ENCODE measurements around the gene XRCC1. TPM values are rescaled to one million over a fixed set of nuclear protein-coding genes. Genes with fewer than 3 reads are reported as not detected.

XRCC1 gene
- total and polyA plus RNA-seq, 2 of the 4 experiments (the other 2 are of a cell fraction) = 12.5 to 21.3 TPM

- in situ Hi-C loops (cut with MboI; ENCODE audit: low sequenced_read_pairs) = no loop called here
- BruUV-seq (replicated peaks) = no TSS peak
- POLR2A ChIA-PET (ENCODE audit: unreplicated experiment) = no interaction called here
Observed at GRCh38 chr19:43589277-43589676, 13.9 kb upstream of the XRCC1 start.

More at GRCh38 chr19:43589277-43589676, 13.9 kb upstream of the XRCC1 start:
- Histone ChIP-seq H3K27me3 (ENCODE audit: control insufficient read depth, insufficient read depth, low read length) (no peaks in the 10 kb centered on the region), H2AFZ (replicated peaks; ENCODE audit: low read length, poor library complexity) (no peak overlapping the region), H3K56ac (ENCODE audit: extremely low read depth, insufficient read depth, low read length) (no peak overlapping the region), H2BK20ac (ENCODE audit: low read depth, low read length) (no peak overlapping the region), H3K9ac (ENCODE audit: low read depth, low read length) (no peak overlapping the region), H3K4me3 (ENCODE audit: insufficient read depth, low read depth, low read length) (no peak overlapping the region), H2AK9ac (replicated peaks; ENCODE audit: low read depth, low read length, poor library complexity) (no peak overlapping the region), H4K8ac (ENCODE audit: low read depth in 2 of 2, low read length in 2 of 2) (no peak overlapping the region), H3K79me1 (ENCODE audit: low read depth in 1 of 2, low read length in 2 of 2) (peaks cover 19 to 59% of the 10 kb centered on the region in 2 experiments), H3K14ac (replicated peaks; ENCODE audit: low read depth, low read length) (no peak overlapping the region), H3K4me1 (ENCODE audit: control insufficient read depth, insufficient read depth, low read length) (peaks cover 1% of the 10 kb centered on the region; the same call in 1 of the 2 replicates), H2BK120ac (ENCODE audit: low read depth, low read length) (no peak overlapping the region), H3K4ac (ENCODE audit: low read depth, low read length) (no peak overlapping the region), H3K23ac (ENCODE audit: low read depth, low read length) (no peak overlapping the region), H2AK5ac (ENCODE audit: low read depth, low read length) (no peak overlapping the region), H3K36me3 (ENCODE audit: control insufficient read depth, insufficient read depth, low read length) (peaks cover 50% of the 10 kb centered on the region), H2BK5ac (ENCODE audit: low read depth, low read length, poor library complexity, severe bottlenecking) (no peak overlapping the region), H3K18ac (ENCODE audit: low read depth, low read length) (no peak overlapping the region), H3K4me2 (ENCODE audit: low read depth, low read length) (no peak overlapping the region), H3K9me3 (ENCODE audit: control insufficient read depth, insufficient read depth, low read length) (no peaks in the 10 kb centered on the region), H2BK15ac (ENCODE audit: low read depth, low read length) (no peak overlapping the region), H3K27ac (ENCODE audit: insufficient read depth, low read length) (no peak overlapping the region), H4K91ac (ENCODE audit: insufficient read depth, low read depth, low read length) (no peak overlapping the region), H3K9me1 (ENCODE audit: insufficient read depth, low read length) (peaks cover 8% of the 10 kb centered on the region; the same call in 1 of the 2 replicates), H4K5ac (ENCODE audit: low read depth, low read length) (no peak overlapping the region), H4K20me1 (ENCODE audit: insufficient read depth, low read length) (peaks cover 10% of the 10 kb centered on the region)
- intact Hi-C loops (cut with micrococcal nuclease) (no loop called here), dilution Hi-C loops (cut with HindIII; ENCODE audit: low sequenced_read_pairs, unreplicated experiment) (no loop called here)
- no CpG with 5 or more reads among the region's 5 CpGs for WGBS, 2 experiments (ENCODE audit: extremely low coverage in 2 of 2, insufficient read length in 1 of 2)
- no peak for DNase-seq
- TF ChIP-seq FOS (IDR thresholded peaks at IDR 0.05; ENCODE audit: low read depth, low read length) (no peak), POLR2A (IDR thresholded peaks at IDR 0.05; ENCODE audit: low read depth, low read length) (no peak), CTCF (conservative IDR thresholded peaks at IDR 0.05; ENCODE audit: low read depth, low read length) (no peak), SMC3 (IDR thresholded peaks at IDR 0.05; ENCODE audit: low read depth, low read length) (no peak), RFX5 (IDR thresholded peaks at IDR 0.05; ENCODE audit: low read depth, low read length) (no peak), MAFK (IDR thresholded peaks at IDR 0.05; ENCODE audit: low read depth, low read length) (no peak), MXI1 (IDR thresholded peaks at IDR 0.05; ENCODE audit: borderline replicate concordance, low read depth, low read length) (no peak), ELK1 (IDR thresholded peaks at IDR 0.05; ENCODE audit: borderline replicate concordance, low read depth, low read length) (no peak)
- TF ChIP-seq, protein P1, sequence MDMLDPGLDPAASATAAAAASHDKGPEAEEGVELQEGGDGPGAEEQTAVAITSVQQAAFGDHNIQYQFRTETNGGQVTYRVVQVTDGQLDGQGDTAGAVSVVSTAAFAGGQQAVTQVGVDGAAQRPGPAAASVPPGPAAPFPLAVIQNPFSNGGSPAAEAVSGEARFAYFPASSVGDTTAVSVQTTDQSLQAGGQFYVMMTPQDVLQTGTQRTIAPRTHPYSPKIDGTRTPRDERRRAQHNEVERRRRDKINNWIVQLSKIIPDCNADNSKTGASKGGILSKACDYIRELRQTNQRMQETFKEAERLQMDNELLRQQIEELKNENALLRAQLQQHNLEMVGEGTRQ (IDR thresholded peaks at IDR 0.05; ENCODE audit: low read depth, low read length) = no peak
- ATAC-seq (ENCODE audit: low read depth) = no peak
- CTCF ChIA-PET = no interaction called here
